ENCODE data around the gene FOXO6. TPM values are rescaled to one million over a fixed set of nuclear protein-coding genes. Genes with fewer than 3 reads are reported as not detected.

Gene FOXO6
- total RNA-seq, 8 experiments from 2014 or later = 0.36 to 3.6 (median 1.3) TPM

- no peak for ATAC-seq (replicated peaks in 6 of 8)
- 73 to 100% (median 90%) methylated on average over 1 to 20 of the region's 21 CpGs; no CpG with 5 or more reads in 1 of the 10 experiments for WGBS, 10 experiments
- in situ Hi-C loops (cut with MboI; ENCODE audit: low pct_unique_long_range_greater_than_20kb in 2 of 9, low sequenced_read_pairs in 9 of 9, unreplicated experiment in 9 of 9) = loop anchor here in 1 of 9 experiments (25.0 kb wide), 1 partner anchor 91 kb away; no protein-coding TSS in a partner anchor
- no peak overlapping the region for H3K4me3 ChIP-seq
- H3K27ac ChIP-seq = peak overlapping the region; percentile 62 to 77
- peaks cover 32 to 33% of the 10 kb centered on the region in 2 donors for H3K4me1 ChIP-seq (replicated peaks in 1 of 2)
These were observed 40.1 kb upstream of the FOXO6 start for GRCh38 chr1:41320895-41321676.

- no peak overlapping the region for H3K4me3 ChIP-seq
- in situ Hi-C loops (cut with MboI; ENCODE audit: low pct_unique_long_range_greater_than_20kb in 2 of 9, low sequenced_read_pairs in 9 of 9, unreplicated experiment in 9 of 9) = loop anchor here in 1 of 9 experiments (25.0 kb wide), 1 partner anchor 90 kb away; no protein-coding TSS in a partner anchor
- WGBS, 10 experiments = 71 to 100% (median 92%) methylated on average over 1 to 7 of the region's 8 CpGs; no CpG with 5 or more reads in 4 of the 10 experiments
- peaks cover 23 to 24% of the 10 kb centered on the region in 2 donors for H3K4me1 ChIP-seq (replicated peaks in 1 of 2)
- no peak for ATAC-seq (replicated peaks in 6 of 8)
- H3K27ac ChIP-seq = no peak overlapping the region
These were observed 39.1 kb upstream of the FOXO6 start for GRCh38 chr1:41322101-41322661.

DNA sequence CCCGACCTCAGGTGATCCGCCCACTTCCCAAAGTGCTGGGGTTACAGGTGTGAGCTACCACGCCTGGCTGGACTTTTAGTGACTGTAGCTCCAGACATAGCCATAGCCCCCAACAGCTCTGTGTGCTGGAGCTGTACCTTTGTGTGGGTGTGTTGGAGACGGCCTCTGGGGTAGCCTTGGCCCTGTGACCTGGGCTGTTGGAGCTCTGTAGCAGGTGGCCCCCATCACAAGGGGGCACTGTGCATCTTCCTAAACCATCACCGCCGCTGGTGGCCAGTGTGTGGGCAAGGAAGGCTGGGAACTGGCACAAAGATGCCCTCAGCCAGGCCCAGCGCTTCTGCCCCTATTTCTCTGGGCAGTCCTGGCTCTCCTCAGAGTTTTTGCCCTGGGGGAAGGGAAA lies 38.4 kb upstream of the FOXO6 start:
- in situ Hi-C loops (cut with MboI; ENCODE audit: low pct_unique_long_range_greater_than_20kb in 2 of 9, low sequenced_read_pairs in 9 of 9, unreplicated experiment in 9 of 9) = loop anchor here in 1 of 9 experiments (25.0 kb wide), 1 partner anchor 89 kb away; no protein-coding TSS in a partner anchor
- WGBS, 10 experiments = 60 to 90% (median 81%) methylated on average over 1 to 4 of the region's 7 CpGs; no CpG with 5 or more reads in 6 of the 10 experiments
- peak in 4 of 8 experiments; percentile 30 to 96 (median 72) for ATAC-seq (replicated peaks in 6 of 8)
- H3K27ac ChIP-seq = no peak overlapping the region
- peaks cover 23 to 24% of the 10 kb centered on the region in 2 donors for H3K4me1 ChIP-seq (replicated peaks in 1 of 2)
- H3K4me3 ChIP-seq = no peak overlapping the region

DNA sequence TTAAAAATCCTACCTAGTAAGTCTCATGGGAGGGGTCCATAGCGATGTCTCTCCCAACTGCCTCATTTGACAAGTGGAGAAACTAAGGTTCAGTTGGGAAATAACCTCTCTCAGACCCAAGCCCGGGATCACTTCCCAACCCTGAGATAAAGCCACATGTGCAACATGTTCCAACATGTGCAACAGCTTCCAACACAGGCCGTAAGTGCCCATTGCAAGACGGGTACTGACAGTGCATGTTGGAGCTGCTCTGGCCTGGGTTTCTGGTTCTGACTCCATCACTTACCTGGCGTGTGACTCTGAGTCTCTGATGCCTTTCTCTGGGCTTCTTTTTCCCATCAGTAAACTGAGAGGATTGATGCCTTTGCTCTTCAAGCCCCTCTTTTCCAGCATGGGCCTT lies 38.0 kb upstream of the FOXO6 start:
- WGBS, 10 experiments = 56 to 100% (median 82%) methylated on average over 1 to 5 of the region's 5 CpGs; no CpG with 5 or more reads in 4 of the 10 experiments
- peaks cover 26% of the 10 kb centered on the region in 2 donors for H3K4me1 ChIP-seq (replicated peaks in 1 of 2)
- H3K4me3 ChIP-seq = no peak overlapping the region
- ATAC-seq (replicated peaks in 6 of 8) = no peak
- no peak overlapping the region for H3K27ac ChIP-seq
- in situ Hi-C loops (cut with MboI; ENCODE audit: low pct_unique_long_range_greater_than_20kb in 2 of 9, low sequenced_read_pairs in 9 of 9, unreplicated experiment in 9 of 9) = loop anchor here in 1 of 9 experiments (25.0 kb wide), 1 partner anchor 89 kb away; no protein-coding TSS in a partner anchor

- in situ Hi-C loops (cut with MboI; ENCODE audit: low pct_unique_long_range_greater_than_20kb in 2 of 9, low sequenced_read_pairs in 9 of 9, unreplicated experiment in 9 of 9) = no loop called here
- H3K27ac ChIP-seq = no peak overlapping the region
- WGBS, 10 experiments = 55 to 100% (median 81%) methylated on average over 1 to 6 of the region's 6 CpGs
- ATAC-seq (replicated peaks in 6 of 8) = no peak
- peaks cover 19% of the 10 kb centered on the region in 2 donors for H3K4me1 ChIP-seq (replicated peaks in 1 of 2)
- no peak overlapping the region for H3K4me3 ChIP-seq
These were observed 35.4 kb upstream of the FOXO6 start for GRCh38 chr1:41325801-41326200.

DNA sequence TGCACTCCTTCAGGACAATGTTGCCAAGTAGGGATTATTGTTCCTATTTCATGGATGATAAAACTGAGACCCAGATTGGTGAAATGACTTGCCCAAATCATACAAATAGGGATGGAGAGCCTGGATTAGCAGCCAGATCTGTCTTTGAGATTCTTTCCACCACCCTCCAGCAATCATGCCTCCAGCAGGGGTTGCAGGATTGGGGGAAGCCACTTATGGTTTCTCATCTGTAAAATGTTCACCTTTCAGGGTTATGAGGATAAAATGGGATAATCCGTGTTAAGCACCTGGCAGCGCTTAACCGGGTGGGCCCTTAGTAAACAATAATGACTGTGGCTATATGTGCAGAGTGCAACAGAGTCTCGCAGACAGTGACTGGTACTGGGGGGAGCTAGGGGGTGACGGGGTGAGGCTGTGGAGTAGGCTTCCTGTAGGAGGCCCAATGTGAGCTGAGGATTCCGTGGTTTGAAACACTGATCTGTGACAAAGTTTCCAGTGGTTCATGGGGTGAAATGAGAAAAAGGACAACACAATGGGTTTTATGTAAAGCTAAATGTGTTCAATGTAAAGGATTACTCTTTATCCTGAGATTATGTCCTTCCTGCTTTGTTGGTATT lies 33.7 kb upstream of the FOXO6 start:
- in situ Hi-C loops (cut with MboI; ENCODE audit: low pct_unique_long_range_greater_than_20kb in 2 of 9, low sequenced_read_pairs in 9 of 9, unreplicated experiment in 9 of 9) = no loop called here
- no peak for ATAC-seq (replicated peaks in 6 of 8)

GRCh38 chr1:41328001-41328615 lies 33.1 kb upstream of the FOXO6 start:
- 42 to 72% (median 68%) methylated on average over 1 to 7 of the region's 7 CpGs; no CpG with 5 or more reads in 1 of the 10 experiments for WGBS, 10 experiments
- ATAC-seq (replicated peaks in 6 of 8) = peak in 4 of 8 experiments; percentile 38 to 54 (median 52)
- Histone ChIP-seq H3K4me3 (no peak overlapping the region), H3K27ac (no peak overlapping the region), H3K4me1 (replicated peaks in 1 of 2) (peaks cover 17% of the 10 kb centered on the region in 2 donors)
- in situ Hi-C loops (cut with MboI; ENCODE audit: low pct_unique_long_range_greater_than_20kb in 2 of 9, low sequenced_read_pairs in 9 of 9, unreplicated experiment in 9 of 9) = no loop called here

More for the DNA sequence above, 33.7 kb upstream of the FOXO6 start:
- Histone ChIP-seq H3K4me3 (no peak overlapping the region), H3K27ac (no peak overlapping the region), H3K4me1 (replicated peaks in 1 of 2) (peaks cover 17% of the 10 kb centered on the region in 2 donors)
- WGBS, 10 experiments = 70 to 100% (median 84%) methylated on average over 1 to 6 of the region's 6 CpGs; no CpG with 5 or more reads in 4 of the 10 experiments

GRCh38 chr1:41328780-41329640 lies 32.2 kb upstream of the FOXO6 start:
- peaks cover 17% of the 10 kb centered on the region in 2 donors for H3K4me1 ChIP-seq (replicated peaks in 1 of 2)
- in situ Hi-C loops (cut with MboI; ENCODE audit: low pct_unique_long_range_greater_than_20kb in 2 of 9, low sequenced_read_pairs in 9 of 9, unreplicated experiment in 9 of 9) = no loop called here
- 20 to 100% (median 76%) methylated on average over 2 to 5 of the region's 6 CpGs; no CpG with 5 or more reads in 5 of the 10 experiments for WGBS, 10 experiments
- H3K4me3 ChIP-seq = no peak overlapping the region
- ATAC-seq (replicated peaks in 6 of 8) = peak in 1 of 8 experiments; percentile 7
- H3K27ac ChIP-seq = no peak overlapping the region

GRCh38 chr1:41329662-41330587 lies 31.3 kb upstream of the FOXO6 start:
- peak in 5 of 8 experiments; percentile 46 to 85 (median 57) for ATAC-seq (replicated peaks in 6 of 8)
- Histone ChIP-seq H3K4me3 (no peak overlapping the region), H3K27ac (no peak overlapping the region), H3K4me1 (replicated peaks in 1 of 2) (peaks cover 17% of the 10 kb centered on the region in 2 donors)
- 43 to 100% (median 70%) methylated on average over 1 to 7 of the region's 11 CpGs; no CpG with 5 or more reads in 3 of the 10 experiments for whole genome bisulfite sequencing, 10 experiments
- in situ Hi-C loops (cut with MboI; ENCODE audit: low pct_unique_long_range_greater_than_20kb in 2 of 9, low sequenced_read_pairs in 9 of 9, unreplicated experiment in 9 of 9) = no loop called here

DNA sequence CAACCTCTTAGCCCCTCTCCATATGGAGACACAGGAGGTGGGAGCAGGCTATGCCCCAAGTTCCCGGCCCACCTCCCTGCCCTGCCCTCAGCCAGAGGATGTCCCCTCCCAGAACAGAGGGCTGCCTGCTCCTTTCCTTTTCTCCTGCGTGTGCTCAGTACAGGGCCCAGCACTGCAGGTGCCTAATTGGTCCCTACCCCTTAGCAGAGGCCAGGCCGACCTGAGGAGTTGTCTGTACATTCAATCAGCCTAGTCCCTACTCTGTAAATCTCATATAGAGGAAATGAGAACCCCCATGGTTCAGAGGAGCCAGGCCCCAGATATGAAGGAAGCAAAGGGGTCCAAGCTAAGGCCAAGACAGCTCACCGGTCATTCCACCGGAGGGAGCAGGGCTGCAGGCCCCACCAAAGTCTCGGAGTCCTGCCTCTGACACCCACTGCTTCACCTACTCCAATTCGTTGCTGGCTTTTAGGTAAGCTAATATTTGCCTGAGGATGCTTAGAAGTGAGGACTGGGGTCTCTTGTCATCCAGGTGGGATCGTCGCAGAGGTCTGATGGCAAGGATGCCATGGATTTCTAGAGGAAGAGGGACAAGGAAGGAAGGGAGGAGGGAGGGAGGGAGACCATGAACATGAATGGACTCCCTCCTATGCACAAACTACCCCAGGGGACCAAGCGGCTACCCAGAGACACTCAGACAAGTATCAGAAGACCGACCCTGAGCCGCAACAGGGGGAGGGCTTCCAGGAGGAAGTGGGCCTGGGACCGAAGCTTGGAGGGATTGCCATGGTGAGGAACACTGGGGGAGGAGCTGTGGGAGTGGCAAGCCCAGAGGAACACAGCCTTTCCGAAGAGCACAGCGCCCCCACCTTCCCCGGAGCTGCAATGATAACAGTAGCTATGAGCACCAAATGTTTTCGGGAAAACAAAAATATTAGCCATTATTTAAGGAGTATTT lies 30.4 kb upstream of the FOXO6 start:
- 31 to 80% (median 54%) methylated on average over 1 to 15 of the region's 17 CpGs; no CpG with 5 or more reads in 3 of the 10 experiments for WGBS, 10 experiments
- H3K27ac ChIP-seq = no peak overlapping the region
- peaks cover 17% of the 10 kb centered on the region in 2 donors for H3K4me1 ChIP-seq (replicated peaks in 1 of 2)
- no peak overlapping the region for H3K4me3 ChIP-seq
- peak in 6 of 8 experiments; percentile 29 to 47 (median 39) for ATAC-seq (replicated peaks in 6 of 8)
- in situ Hi-C loops (cut with MboI; ENCODE audit: low pct_unique_long_range_greater_than_20kb in 2 of 9, low sequenced_read_pairs in 9 of 9, unreplicated experiment in 9 of 9) = no loop called here
